Natural killer cell (primary cell): Measurements from ENCODE around the gene UBAC2. TPM values are rescaled to one million over a fixed set of nuclear protein-coding genes. Genes with fewer than 3 reads are reported as not detected.

Experiments used
- ATAC-seq, 3 donors: fragments of 150-1000 bp in 2 of 3; fragments of 200-7000 bp in 1 of 3; cut with Tn5 transposase; 1 replicate in 1 of 3; 2 replicates in 2 of 3; pipeline ENCODE4 v1.10.0; 2021; ENCODE audit warnings: mild to moderate bottlenecking in 2 of 3, moderate library complexity in 2 of 3
- DNase-seq, 2 donors: peaks; one replicate each; pipeline versions ENCODE4 v3.0.0 to v3.0.0-alpha.2; 2013 to 2021; ENCODE audit warnings: mixed read lengths in 1 of 2
- H3K27ac ChIP-seq: one replicate; pipeline ENCODE4 v1.5.1; 2013; ENCODE audit warnings: mild to moderate bottlenecking, low read length
- H3K27me3 ChIP-seq: one replicate; pipeline ENCODE4 v1.6.1; 2013; ENCODE audit warnings: low read length; ENCODE audit not compliant: control insufficient read depth, insufficient read depth
- H3K36me3 ChIP-seq: one replicate; pipeline ENCODE4 v1.6.1; 2013; ENCODE audit warnings: low read length; ENCODE audit not compliant: control insufficient read depth, insufficient read depth
- H3K4me1 ChIP-seq: one replicate; pipeline ENCODE4 v1.6.1; 2013; ENCODE audit warnings: low read length; ENCODE audit not compliant: control insufficient read depth, insufficient read depth
- H3K4me3 ChIP-seq: one replicate; pipeline ENCODE4 v1.5.1; 2013; ENCODE audit warnings: low read length
- H3K9me3 ChIP-seq: one replicate; pipeline ENCODE4 v1.6.1; 2013; ENCODE audit warnings: low read length; ENCODE audit not compliant: control insufficient read depth, insufficient read depth
- H3K27ac Mint-ChIP-seq, 2 donors: one replicate each; pipeline ENCODE4 v1.8.0; 2022; ENCODE audit warnings: mild to moderate bottlenecking in 2 of 2, mixed read lengths in 2 of 2, moderate library complexity in 1 of 2
- H3K27me3 Mint-ChIP-seq, 2 donors: one replicate each; pipeline ENCODE4 v1.8.0; 2022; ENCODE audit warnings: low read depth in 2 of 2, mixed read lengths in 2 of 2
- H3K36me3 Mint-ChIP-seq: one replicate; pipeline ENCODE4 v1.8.0; 2022; ENCODE audit warnings: mixed read lengths
- H3K4me1 Mint-ChIP-seq, 2 donors: one replicate each; pipeline ENCODE4 v1.8.0; 2022; ENCODE audit warnings: mixed read lengths in 2 of 2
- H3K4me3 Mint-ChIP-seq: one replicate; pipeline ENCODE4 v1.8.0; 2022; ENCODE audit warnings: mild to moderate bottlenecking, moderate library complexity, mixed read lengths
- H3K9me3 Mint-ChIP-seq, 2 donors: one replicate each; pipeline ENCODE4 v1.8.0; 2022; ENCODE audit warnings: mixed read lengths in 2 of 2
- CTCF ChIP-seq: fragments of 200-600 bp; IDR thresholded peaks from one replicate; pipeline ENCODE4 v1.8.0; 2022; ENCODE audit warnings: antibody characterized with exemption
- WGBS: methylation state at CpG from one replicate; pipeline ENCODE4 v1.1.7; 2013; ENCODE audit warnings: missing lambda C conversion rate; ENCODE audit not compliant: insufficient coverage; 5-methylcytosine and 5-hydroxymethylcytosine counted together
- intact Hi-C: fragments of 100-400 bp; cut with micrococcal nuclease; formaldehyde crosslinking; loops from one replicate; pipeline ENCODE4 v1.14.2; 2022
- total RNA-seq, 4 donors: library from RNA; stranded (reverse); fragments of 120-200 nt in 1 of 4; gene quantifications; one replicate each; pipeline versions ENCODE4 v1.2.3 to v1.2.4, GENCODE V29; 2013 to 2022

Gene UBAC2
- total RNA-seq, 3 donors from 2014 or later (not counting 1 experiment from before 2014, with no cell fraction given) = 50.6 to 59.1 (median 56.4) TPM

GRCh38 chr13:99206226-99206625 is 5.6 kb downstream of the UBAC2 start:
- no peaks in the 10 kb centered on the region for H3K27me3 ChIP-seq
- DNase-seq (no peak), ATAC-seq (no peak)
- H3K36me3 ChIP-seq = peaks cover 9% of the 10 kb centered on the region
- no peak for TF ChIP-seq CTCF
- WGBS = over 99% methylated on average over 8 of the region's 8 CpGs
- no peak overlapping the region for H3K4me3 ChIP-seq
- H3K4me1 ChIP-seq = peaks cover 57% of the 10 kb centered on the region
- Mint-ChIP-seq H3K27me3 (no peaks in the 10 kb centered on the region), H3K9me3 (no peaks in the 10 kb centered on the region), H3K27ac (peak overlapping the region in 1 of 2 donors; percentile 83), H3K36me3 (no peaks in the 10 kb centered on the region), H3K4me1 (peaks cover 75 to 85% of the 10 kb centered on the region in 2 donors), H3K4me3 (no peak overlapping the region)
- H3K27ac ChIP-seq = no peak overlapping the region
- intact Hi-C loops = no loop called here
- H3K9me3 ChIP-seq = no peaks in the 10 kb centered on the region

- no peak for TF ChIP-seq CTCF
- H3K9me3 ChIP-seq = no peaks in the 10 kb centered on the region
- H3K9me3 Mint-ChIP-seq = no peaks in the 10 kb centered on the region
- intact Hi-C loops = no loop called here
- DNase-seq = no peak
- H3K36me3 ChIP-seq = peaks cover 9% of the 10 kb centered on the region
- H3K4me3 ChIP-seq = no peak overlapping the region
- no peak overlapping the region for H3K27ac ChIP-seq
- H3K4me1 ChIP-seq = peaks cover 54% of the 10 kb centered on the region
- no peaks in the 10 kb centered on the region for H3K27me3 Mint-ChIP-seq
- H3K4me1 Mint-ChIP-seq = peaks cover 72 to 85% of the 10 kb centered on the region in 2 donors
- H3K36me3 Mint-ChIP-seq = no peaks in the 10 kb centered on the region
- peak overlapping the region in 1 of 2 donors; percentile 83 for H3K27ac Mint-ChIP-seq
- no peak overlapping the region for H3K4me3 Mint-ChIP-seq
- ATAC-seq = no peak
- 97% methylated on average over 5 of the region's 5 CpGs for WGBS
- no peaks in the 10 kb centered on the region for H3K27me3 ChIP-seq
Observed at GRCh38 chr13:99206873-99207272, 6.2 kb downstream of the UBAC2 start.

- no peak overlapping the region for H3K27ac ChIP-seq
- H3K36me3 ChIP-seq = peaks cover 9% of the 10 kb centered on the region
- no peaks in the 10 kb centered on the region for H3K9me3 ChIP-seq
- H3K4me1 ChIP-seq = peaks cover 48% of the 10 kb centered on the region
- no peaks in the 10 kb centered on the region for H3K36me3 Mint-ChIP-seq
- no peak for ATAC-seq
- no peak overlapping the region for H3K4me3 Mint-ChIP-seq
- peaks cover 70 to 83% of the 10 kb centered on the region in 2 donors for H3K4me1 Mint-ChIP-seq
- no peak overlapping the region for H3K4me3 ChIP-seq
- WGBS = 98% methylated on average over 6 of the region's 7 CpGs
- H3K27me3 Mint-ChIP-seq = no peaks in the 10 kb centered on the region
- H3K27ac Mint-ChIP-seq = peak overlapping the region in 1 of 2 donors; percentile 83
- no peaks in the 10 kb centered on the region for H3K27me3 ChIP-seq
- H3K9me3 Mint-ChIP-seq = no peaks in the 10 kb centered on the region
- intact Hi-C loops = no loop called here
- no peak for TF ChIP-seq CTCF
- DNase-seq = no peak
Observed at GRCh38 chr13:99207511-99207910, 6.9 kb downstream of the UBAC2 start.

- H3K36me3 Mint-ChIP-seq = no peaks in the 10 kb centered on the region
Observed at GRCh38 chr13:99208185-99208584, 7.5 kb downstream of the UBAC2 start.

More at GRCh38 chr13:99208185-99208584, 7.5 kb downstream of the UBAC2 start:
- Mint-ChIP-seq H3K9me3 (no peaks in the 10 kb centered on the region), H3K4me3 (no peak overlapping the region), H3K4me1 (peaks cover 68 to 77% of the 10 kb centered on the region in 2 donors), H3K27ac (no peak overlapping the region), H3K27me3 (no peaks in the 10 kb centered on the region)
- no peak for ATAC-seq
- no peak for TF ChIP-seq CTCF
- Histone ChIP-seq H3K27me3 (no peaks in the 10 kb centered on the region), H3K27ac (no peak overlapping the region), H3K9me3 (no peaks in the 10 kb centered on the region), H3K4me3 (no peak overlapping the region), H3K4me1 (peaks cover 45% of the 10 kb centered on the region), H3K36me3 (peaks cover 9% of the 10 kb centered on the region)
- intact Hi-C loops = no loop called here
- WGBS = 100% methylated on average over 2 of the region's 3 CpGs
- DNase-seq = no peak
